GM21381 (cell line): ENCODE results near the gene ABHD6.
"Not testable (repeated sequence)": the region's sequence is repeated elsewhere in the genome, so short reads cannot be mapped to it uniquely, and the experiment has no call there.

ENCODE experiments used
- ATAC-seq: cut with Tn5 transposase; IDR thresholded peaks from one replicate; pipeline ENCODE4 v1.9.1; 2021; ENCODE audit warnings: mild to moderate bottlenecking, moderate library complexity; ENCODE audit not compliant: unreplicated experiment

Gene ABHD6

GRCh38 chr3:58237238-58237940, at the start of gene ABHD6:
TSS of gene ABHD6 (plus strand) at chr3:58237792. CDS start at chr3:58256587, 18,795 bp downstream.
- peak; percentile 61 for ATAC-seq

- ATAC-seq: no peak
These were observed 49.4 kb upstream of the ABHD6 start for GRCh38 chr3:58188173-58188564.

GRCh38 chr3:58188921-58189451, 48.6 kb upstream of the ABHD6 start:
- ATAC-seq: no peak

- ATAC-seq: no peak
These were observed 47.9 kb upstream of the ABHD6 start for GRCh38 chr3:58189691-58190090.

GRCh38 chr3:58190291-58190690, 47.3 kb upstream of the ABHD6 start:
- no peak for ATAC-seq

- no peak for ATAC-seq
These were observed 46.7 kb upstream of the ABHD6 start for GRCh38 chr3:58190882-58191281.

- no peak for ATAC-seq
These were observed 46.1 kb upstream of the ABHD6 start for GRCh38 chr3:58191361-58191991.

- no peak for ATAC-seq
These were observed 45.5 kb upstream of the ABHD6 start for GRCh38 chr3:58192069-58192468.

GRCh38 chr3:58193682-58194407, 43.7 kb upstream of the ABHD6 start:
- ATAC-seq: no peak

GRCh38 chr3:58197588-58197987, 40.0 kb upstream of the ABHD6 start:
- ATAC-seq: no peak

- no peak for ATAC-seq
These were observed 39.2 kb upstream of the ABHD6 start for GRCh38 chr3:58198362-58198761.

- ATAC-seq: no peak
These were observed 38.8 kb upstream of the ABHD6 start for GRCh38 chr3:58198804-58199203.

GRCh38 chr3:58200121-58200709, 37.4 kb upstream of the ABHD6 start:
- no peak for ATAC-seq

- ATAC-seq: no peak
These were observed 36.7 kb upstream of the ABHD6 start for GRCh38 chr3:58200846-58201355.

GRCh38 chr3:58201451-58201850, 36.1 kb upstream of the ABHD6 start:
- ATAC-seq: not testable (repeated sequence)

- ATAC-seq: peak; percentile 66
These were observed 34.7 kb upstream of the ABHD6 start for GRCh38 chr3:58202917-58203360.

GRCh38 chr3:58203541-58203940, 34.1 kb upstream of the ABHD6 start:
- ATAC-seq: no peak

- no peak for ATAC-seq
These were observed 32.9 kb upstream of the ABHD6 start for GRCh38 chr3:58204720-58205119.

- ATAC-seq: no peak
These were observed 31.6 kb upstream of the ABHD6 start for GRCh38 chr3:58205981-58206380.

GRCh38 chr3:58206406-58207011, 31.1 kb upstream of the ABHD6 start:
- ATAC-seq: no peak

- no peak for ATAC-seq
These were observed 29.6 kb upstream of the ABHD6 start for GRCh38 chr3:58207954-58208353.
